Liver (tissue), 3 donors: ENCODE results near the gene GRK5.

Experiments used
- CTCF ChIP-seq: fragments of 150-350 bp; IDR thresholded peaks from 2 replicates; pipeline ENCODE4 v1.5.1; 2017; ENCODE audit warnings: improper control_type of control experiment, low read depth, low read length; ENCODE audit not compliant: missing input control
- TAF1 ChIP-seq: conservative IDR thresholded peaks from 2 replicates; pipeline ENCODE4 v1.6.1; 2016; ENCODE audit warnings: antibody characterized with exemption, mild to moderate bottlenecking
- YY1 ChIP-seq: IDR thresholded peaks from 2 replicates; pipeline ENCODE4 v1.6.1; 2016; ENCODE audit warnings: antibody characterized with exemption, mild to moderate bottlenecking
- TF ChIP-seq, protein P1 (sequence below): IDR thresholded peaks from 2 replicates; pipeline ENCODE4 v1.6.1; 2016; ENCODE audit warnings: antibody characterized with exemption
- donor health status: healthy.
- donor health status: healthy.

DNA sequence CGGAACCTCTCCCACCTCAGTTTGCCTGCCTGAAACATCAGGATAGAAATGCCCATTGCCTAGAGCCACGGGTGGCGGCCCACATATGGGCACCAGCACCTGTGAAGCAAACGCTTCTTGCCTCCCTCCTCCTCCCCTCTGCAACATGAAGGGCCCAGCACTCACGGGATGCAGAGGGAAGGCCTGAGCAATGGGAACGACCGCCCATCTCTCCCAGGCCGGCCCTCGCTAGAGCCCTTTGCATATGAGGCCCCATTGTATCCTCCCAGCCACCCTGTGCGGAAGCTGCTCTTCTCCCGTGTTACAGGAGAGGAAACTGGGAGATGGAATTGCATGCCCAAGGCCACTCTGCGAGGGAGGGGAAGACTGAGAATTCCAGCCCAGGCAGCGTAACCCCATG is 246.9 kb downstream of the GRK5 start:
- TF ChIP-seq CTCF: no peak
- TF ChIP-seq, protein P1, sequence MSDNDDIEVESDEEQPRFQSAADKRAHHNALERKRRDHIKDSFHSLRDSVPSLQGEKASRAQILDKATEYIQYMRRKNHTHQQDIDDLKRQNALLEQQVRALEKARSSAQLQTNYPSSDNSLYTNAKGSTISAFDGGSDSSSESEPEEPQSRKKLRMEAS: no peak
- TF ChIP-seq YY1: no peak
- TF ChIP-seq TAF1: no peak
